ENCODE data around the gene THSD4.
"Not testable (repeated sequence)": the region's sequence is repeated elsewhere in the genome, so short reads cannot be mapped to it uniquely, and the experiment has no call there.

THSD4 gene

GRCh38 chr15:71254491-71254890 is 139.2 kb downstream of the THSD4 start:
- no peak for DNase-seq

- no peak for DNase-seq
These were observed 141.8 kb downstream of the THSD4 start for GRCh38 chr15:71256934-71257664.

- DNase-seq: no peak
These were observed 144.6 kb downstream of the THSD4 start for GRCh38 chr15:71259866-71260265.

- no peak for DNase-seq
These were observed 146.1 kb downstream of the THSD4 start for GRCh38 chr15:71261418-71261817.

- no peak for DNase-seq
These were observed 146.6 kb downstream of the THSD4 start for GRCh38 chr15:71261909-71262308.

- DNase-seq: no peak
These were observed 147.3 kb downstream of the THSD4 start for GRCh38 chr15:71262599-71262998.

- DNase-seq: not testable (repeated sequence)
These were observed 150.3 kb downstream of the THSD4 start for GRCh38 chr15:71265606-71266005.

- no peak for DNase-seq
These were observed 156.1 kb downstream of the THSD4 start for GRCh38 chr15:71271327-71271726.

- no peak for DNase-seq
These were observed 157.7 kb downstream of the THSD4 start for GRCh38 chr15:71272932-71273331.

GRCh38 chr15:71273731-71274447 is 158.6 kb downstream of the THSD4 start:
- no peak for DNase-seq

GRCh38 chr15:71274448-71274798 is 159.2 kb downstream of the THSD4 start:
- no peak for DNase-seq

- no peak for DNase-seq
These were observed 159.8 kb downstream of the THSD4 start for GRCh38 chr15:71275098-71275497.

GRCh38 chr15:71275566-71276335 is 160.5 kb downstream of the THSD4 start:
- DNase-seq: no peak

GRCh38 chr15:71276336-71276665 is 161.0 kb downstream of the THSD4 start:
- no peak for DNase-seq

GRCh38 chr15:71278989-71279756 is 163.9 kb downstream of the THSD4 start:
- no peak for DNase-seq

- no peak for DNase-seq
These were observed 164.5 kb downstream of the THSD4 start for GRCh38 chr15:71279757-71280141.

- DNase-seq: no peak
These were observed 164.9 kb downstream of the THSD4 start for GRCh38 chr15:71280206-71280605.

GRCh38 chr15:71281256-71281655 is 166.0 kb downstream of the THSD4 start:
- no peak for DNase-seq

- no peak for DNase-seq
These were observed 166.8 kb downstream of the THSD4 start for GRCh38 chr15:71282076-71282475.

GRCh38 chr15:71288348-71288955 is 173.2 kb downstream of the THSD4 start:
- DNase-seq: no peak

GRCh38 chr15:71290002-71290401 is 174.7 kb downstream of the THSD4 start:
- DNase-seq: no peak

All from amygdala (tissue), 56 donors.